ENCODE data around the gene ZNF202. TPM values are rescaled to one million over a fixed set of nuclear protein-coding genes. Genes with fewer than 3 reads are reported as not detected.
A peak's percentile ranks its signal among the peaks of the same experiment; 100 is the strongest.

The ZNF202 gene
- total and polyA plus RNA-seq, 2 of the 13 experiments (the other 11 are each of a cell fraction or from before 2014, with no cell fraction given) = 7.7 to 7.9 TPM

- TF ChIP-seq ZNF704 (CRISPR knock-in tag; IDR thresholded peaks at IDR 0.05; ENCODE audit: borderline replicate concordance) (no peak), ARID2 (CRISPR knock-in tag; IDR thresholded peaks at IDR 0.05; ENCODE audit: borderline replicate concordance) (0 out of 2 replicates have a peak, but pooled peaks have one; percentile 41), PHF8 (CRISPR knock-in tag; IDR thresholded peaks at IDR 0.05) (peak; percentile 97), CBX1 (IDR thresholded peaks at IDR 0.05; ENCODE audit: low read depth) (peak; percentile 20), ZNF383 (CRISPR knock-in tag; IDR thresholded peaks at IDR 0.05; ENCODE audit: borderline replicate concordance) (no peak), ATF1 (CRISPR knock-in tag; IDR thresholded peaks at IDR 0.05) (no peak), U2AF1 (optimal IDR thresholded peaks at IDR 0.05; ENCODE audit: low read depth, low read length) (peak; percentile 85), RARA (CRISPR knock-in tag; IDR thresholded peaks at IDR 0.05) (no peak), ZFY (CRISPR knock-in tag; IDR thresholded peaks at IDR 0.05) (peak; percentile 95), YEATS4 (CRISPR knock-in tag; IDR thresholded peaks at IDR 0.05; ENCODE audit: borderline replicate concordance) (peak; percentile 92), ZNF569 (CRISPR knock-in tag; IDR thresholded peaks at IDR 0.05; ENCODE audit: borderline replicate concordance) (no peak), ZSCAN25 (CRISPR knock-in tag; IDR thresholded peaks at IDR 0.05) (0 out of 2 replicates have a peak, but pooled peaks have one; percentile 25), PCBP1 (IDR thresholded peaks at IDR 0.05; ENCODE audit: borderline replicate concordance, low read depth, low read length) (peak; percentile 61; the same call in 1 of the 2 replicates), KLF11 (CRISPR knock-in tag; IDR thresholded peaks at IDR 0.05) (0 out of 2 replicates have a peak, but pooled peaks have one; percentile 38), HDAC2 (CRISPR knock-in tag; IDR thresholded peaks at IDR 0.05) (peak; percentile 67; the same call in 1 of the 2 replicates), AGO2 (optimal IDR thresholded peaks at IDR 0.05; ENCODE audit: low read depth, low read length) (peak; percentile 51), MTERF4 (CRISPR knock-in tag; IDR thresholded peaks at IDR 0.05) (no peak)
- TF ChIP-seq, protein P1, sequence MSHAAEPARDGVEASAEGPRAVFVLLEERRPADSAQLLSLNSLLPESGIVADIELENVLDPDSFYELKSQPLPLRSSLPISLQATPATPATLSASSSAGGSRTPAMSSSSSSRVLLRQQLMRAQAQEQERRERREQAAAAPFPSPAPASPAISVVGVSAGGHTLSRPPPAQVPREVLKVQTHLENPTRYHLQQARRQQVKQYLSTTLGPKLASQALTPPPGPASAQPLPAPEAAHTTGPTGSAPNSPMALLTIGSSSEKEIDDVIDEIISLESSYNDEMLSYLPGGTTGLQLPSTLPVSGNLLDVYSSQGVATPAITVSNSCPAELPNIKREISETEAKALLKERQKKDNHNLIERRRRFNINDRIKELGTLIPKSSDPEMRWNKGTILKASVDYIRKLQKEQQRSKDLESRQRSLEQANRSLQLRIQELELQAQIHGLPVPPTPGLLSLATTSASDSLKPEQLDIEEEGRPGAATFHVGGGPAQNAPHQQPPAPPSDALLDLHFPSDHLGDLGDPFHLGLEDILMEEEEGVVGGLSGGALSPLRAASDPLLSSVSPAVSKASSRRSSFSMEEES (CRISPR knock-in tag; IDR thresholded peaks at IDR 0.05) = peak; percentile 56; the same call in 1 of the 2 replicates
- TF ChIP-seq, protein P2, sequence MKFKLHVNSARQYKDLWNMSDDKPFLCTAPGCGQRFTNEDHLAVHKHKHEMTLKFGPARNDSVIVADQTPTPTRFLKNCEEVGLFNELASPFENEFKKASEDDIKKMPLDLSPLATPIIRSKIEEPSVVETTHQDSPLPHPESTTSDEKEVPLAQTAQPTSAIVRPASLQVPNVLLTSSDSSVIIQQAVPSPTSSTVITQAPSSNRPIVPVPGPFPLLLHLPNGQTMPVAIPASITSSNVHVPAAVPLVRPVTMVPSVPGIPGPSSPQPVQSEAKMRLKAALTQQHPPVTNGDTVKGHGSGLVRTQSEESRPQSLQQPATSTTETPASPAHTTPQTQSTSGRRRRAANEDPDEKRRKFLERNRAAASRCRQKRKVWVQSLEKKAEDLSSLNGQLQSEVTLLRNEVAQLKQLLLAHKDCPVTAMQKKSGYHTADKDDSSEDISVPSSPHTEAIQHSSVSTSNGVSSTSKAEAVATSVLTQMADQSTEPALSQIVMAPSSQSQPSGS (CRISPR knock-in tag; IDR thresholded peaks at IDR 0.05) = 0 out of 2 replicates have a peak, but pooled peaks have one; percentile 23
- TF ChIP-seq, protein P3, sequence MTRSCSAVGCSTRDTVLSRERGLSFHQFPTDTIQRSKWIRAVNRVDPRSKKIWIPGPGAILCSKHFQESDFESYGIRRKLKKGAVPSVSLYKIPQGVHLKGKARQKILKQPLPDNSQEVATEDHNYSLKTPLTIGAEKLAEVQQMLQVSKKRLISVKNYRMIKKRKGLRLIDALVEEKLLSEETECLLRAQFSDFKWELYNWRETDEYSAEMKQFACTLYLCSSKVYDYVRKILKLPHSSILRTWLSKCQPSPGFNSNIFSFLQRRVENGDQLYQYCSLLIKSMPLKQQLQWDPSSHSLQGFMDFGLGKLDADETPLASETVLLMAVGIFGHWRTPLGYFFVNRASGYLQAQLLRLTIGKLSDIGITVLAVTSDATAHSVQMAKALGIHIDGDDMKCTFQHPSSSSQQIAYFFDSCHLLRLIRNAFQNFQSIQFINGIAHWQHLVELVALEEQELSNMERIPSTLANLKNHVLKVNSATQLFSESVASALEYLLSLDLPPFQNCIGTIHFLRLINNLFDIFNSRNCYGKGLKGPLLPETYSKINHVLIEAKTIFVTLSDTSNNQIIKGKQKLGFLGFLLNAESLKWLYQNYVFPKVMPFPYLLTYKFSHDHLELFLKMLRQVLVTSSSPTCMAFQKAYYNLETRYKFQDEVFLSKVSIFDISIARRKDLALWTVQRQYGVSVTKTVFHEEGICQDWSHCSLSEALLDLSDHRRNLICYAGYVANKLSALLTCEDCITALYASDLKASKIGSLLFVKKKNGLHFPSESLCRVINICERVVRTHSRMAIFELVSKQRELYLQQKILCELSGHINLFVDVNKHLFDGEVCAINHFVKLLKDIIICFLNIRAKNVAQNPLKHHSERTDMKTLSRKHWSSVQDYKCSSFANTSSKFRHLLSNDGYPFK (CRISPR knock-in tag; IDR thresholded peaks at IDR 0.05; ENCODE audit: borderline replicate concordance) = peak; percentile 61; the same call in 1 of the 2 replicates
Measured at GRCh38 chr11:123741159-123742030, at the start of gene ZNF202 (continued).
